ENCODE measurements around the gene PVALEF.

- peak; percentile 66 for TF ChIP-seq CTCF (IDR thresholded peaks at IDR 0.05)
- TF ChIP-seq ZFX (IDR thresholded peaks at IDR 0.05; ENCODE audit: borderline replicate concordance), result no peak
These were observed 35.6 kb downstream of the PVALEF start for GRCh38 chr17:81200695-81201580.
